Stomach smooth muscle (tissue), 2 donors: ENCODE data around the gene CCKAR.
A peak's percentile ranks its signal among the peaks of the same experiment; 100 is the strongest.

Experiments
- H3K27ac ChIP-seq: one replicate; pipeline ENCODE4 v1.7.0; 2013; ENCODE audit warnings: mild to moderate bottlenecking, low read length, inconsistent platforms
- H3K27me3 ChIP-seq, 2 donors: one replicate each; pipeline ENCODE4 v1.7.0; 2013; ENCODE audit warnings: low read length in 2 of 2; ENCODE audit not compliant: insufficient read depth in 2 of 2, control insufficient read depth in 1 of 2
- H3K36me3 ChIP-seq, 2 donors: one replicate each; pipeline ENCODE4 v1.7.0; 2013; ENCODE audit warnings: low read length in 2 of 2; ENCODE audit not compliant: control insufficient read depth in 2 of 2, insufficient read depth in 2 of 2
- H3K4me1 ChIP-seq: one replicate; pipeline ENCODE4 v1.7.0; 2013; ENCODE audit warnings: low read length; ENCODE audit not compliant: control insufficient read depth, insufficient read depth
- H3K4me3 ChIP-seq, 2 donors: one replicate each; pipeline ENCODE4 v1.7.0; 2013; ENCODE audit warnings: low read length in 2 of 2
- H3K9ac ChIP-seq, 2 donors: one replicate each; pipeline ENCODE4 v1.7.0; 2013; ENCODE audit warnings: low read length in 2 of 2, mild to moderate bottlenecking in 1 of 2
- H3K9me3 ChIP-seq, 2 donors: one replicate each; pipeline ENCODE4 v1.7.0; 2013; ENCODE audit warnings: low read length in 2 of 2; ENCODE audit not compliant: control insufficient read depth in 2 of 2
- donor health status: healthy.
- donor health status: Pancreatic carcinoma.

CCKAR gene

GRCh38 chr4:26490111-26490959, at the start of gene CCKAR:
CCKAR (minus strand) TSS chr4:26490484; CDS start chr4:26490267, 217 bp downstream.
- no peaks in the 10 kb centered on the region for H3K36me3 ChIP-seq
- peak within 1 kb of the TSS in 1 of 2 donors; percentile 6 for H3K9ac ChIP-seq
- peaks cover 0 to 2% of the 10 kb centered on the region in 2 donors for H3K27me3 ChIP-seq
- H3K4me1 ChIP-seq, result peaks cover 4% of the 10 kb centered on the region
- H3K9me3 ChIP-seq, result no peaks in the 10 kb centered on the region
- H3K4me3 ChIP-seq, result no peak within 1 kb of the TSS
- no peak within 1 kb of the TSS for H3K27ac ChIP-seq

- no peak overlapping the region for H3K9ac ChIP-seq
- peaks cover 4% of the 10 kb centered on the region for H3K4me1 ChIP-seq
- H3K27ac ChIP-seq, result no peak overlapping the region
- H3K36me3 ChIP-seq, result no peaks in the 10 kb centered on the region
- no peaks in the 10 kb centered on the region for H3K9me3 ChIP-seq
- H3K4me3 ChIP-seq, result no peak overlapping the region
- H3K27me3 ChIP-seq, result no peaks in the 10 kb centered on the region
Measured at GRCh38 chr4:26533685-26534084, 43.4 kb upstream of the CCKAR start.

DNA sequence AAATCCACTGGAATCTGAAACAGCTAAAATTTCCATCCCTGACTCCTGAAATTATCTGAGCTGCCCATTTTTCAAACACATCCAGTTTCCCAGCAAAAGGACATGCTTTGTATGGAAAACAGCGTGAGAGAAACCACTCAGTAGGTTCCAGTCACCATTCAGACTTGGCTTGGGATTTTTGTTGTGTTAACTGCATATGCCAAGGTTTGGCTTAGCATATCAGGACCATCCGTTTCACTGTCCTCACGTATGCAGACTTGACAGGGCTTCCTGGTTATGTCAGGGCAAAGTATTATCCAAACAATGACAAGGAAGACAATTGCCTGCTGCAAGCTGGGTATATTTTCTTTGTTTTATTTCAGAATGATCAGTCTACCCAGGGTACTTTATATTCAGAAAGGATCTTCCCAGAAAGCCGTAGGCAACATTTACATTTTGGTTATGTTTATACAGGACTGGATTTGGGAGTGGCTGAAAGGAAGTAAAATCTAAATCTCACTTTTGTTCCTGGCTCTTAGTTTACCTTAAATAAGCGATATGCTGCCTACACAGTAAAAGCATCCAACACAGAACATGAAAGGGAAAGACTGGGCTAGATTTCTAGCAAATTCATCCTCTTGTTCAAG, 41.3 kb upstream of the CCKAR start:
- Histone ChIP-seq H3K4me3 (no peak overlapping the region), H3K27ac (no peak overlapping the region), H3K9me3 (no peaks in the 10 kb centered on the region), H3K9ac (no peak overlapping the region), H3K27me3 (no peaks in the 10 kb centered on the region), H3K4me1 (peaks cover 4% of the 10 kb centered on the region), H3K36me3 (no peaks in the 10 kb centered on the region)

DNA sequence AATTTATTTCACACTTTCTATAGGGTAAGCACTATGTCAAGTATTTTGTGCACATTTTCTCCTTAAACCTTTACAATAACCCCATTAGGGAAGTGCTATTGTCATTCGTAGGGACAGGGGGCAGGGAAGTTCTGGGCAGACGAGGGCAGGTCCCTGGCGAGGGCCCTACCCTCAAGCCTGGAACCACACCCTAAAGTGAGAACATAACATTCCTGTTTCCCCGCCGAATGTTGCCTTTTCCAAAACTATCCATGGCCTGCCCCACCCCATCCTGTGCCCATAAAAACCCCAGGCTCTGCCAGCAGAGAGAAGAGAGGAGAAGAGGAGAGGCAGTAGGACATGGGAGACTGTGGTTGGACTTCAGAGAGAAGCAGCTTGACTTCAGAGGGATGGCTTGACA, 39.8 kb upstream of the CCKAR start:
- Histone ChIP-seq H3K27ac (no peak overlapping the region), H3K4me1 (peaks cover 4% of the 10 kb centered on the region), H3K9ac (no peak overlapping the region), H3K9me3 (no peaks in the 10 kb centered on the region), H3K27me3 (no peaks in the 10 kb centered on the region), H3K36me3 (no peaks in the 10 kb centered on the region), H3K4me3 (no peak overlapping the region)

DNA sequence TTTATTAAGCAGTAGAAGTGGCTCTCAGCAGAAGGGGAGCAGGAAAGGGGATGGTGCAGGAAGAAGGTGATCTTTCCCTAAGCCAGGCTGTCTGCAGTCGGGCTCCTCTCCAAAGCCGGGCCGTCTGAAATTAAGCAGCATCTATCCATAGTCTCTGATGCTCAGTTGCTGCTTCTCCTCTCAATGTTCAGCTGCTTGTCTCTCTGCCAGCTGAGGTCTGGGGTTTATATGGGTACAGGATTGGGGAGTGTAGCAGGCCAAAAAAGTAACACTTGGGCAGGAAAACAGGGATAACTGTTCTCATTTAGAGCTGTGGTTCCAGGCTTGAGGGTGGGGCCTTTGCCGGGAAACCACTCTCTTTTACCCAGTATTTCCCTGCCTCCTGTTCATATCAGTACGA, 39.2 kb upstream of the CCKAR start:
- Histone ChIP-seq H3K27me3 (no peaks in the 10 kb centered on the region), H3K27ac (no peak overlapping the region), H3K9me3 (no peaks in the 10 kb centered on the region), H3K36me3 (no peaks in the 10 kb centered on the region), H3K4me1 (peaks cover 4% of the 10 kb centered on the region), H3K9ac (no peak overlapping the region), H3K4me3 (no peak overlapping the region)

GRCh38 chr4:26525771-26526150, 35.5 kb upstream of the CCKAR start:
- Histone ChIP-seq H3K9ac (no peak overlapping the region), H3K4me3 (no peak overlapping the region), H3K9me3 (no peaks in the 10 kb centered on the region), H3K27me3 (no peaks in the 10 kb centered on the region), H3K4me1 (no peaks in the 10 kb centered on the region), H3K36me3 (no peaks in the 10 kb centered on the region), H3K27ac (no peak overlapping the region)

DNA sequence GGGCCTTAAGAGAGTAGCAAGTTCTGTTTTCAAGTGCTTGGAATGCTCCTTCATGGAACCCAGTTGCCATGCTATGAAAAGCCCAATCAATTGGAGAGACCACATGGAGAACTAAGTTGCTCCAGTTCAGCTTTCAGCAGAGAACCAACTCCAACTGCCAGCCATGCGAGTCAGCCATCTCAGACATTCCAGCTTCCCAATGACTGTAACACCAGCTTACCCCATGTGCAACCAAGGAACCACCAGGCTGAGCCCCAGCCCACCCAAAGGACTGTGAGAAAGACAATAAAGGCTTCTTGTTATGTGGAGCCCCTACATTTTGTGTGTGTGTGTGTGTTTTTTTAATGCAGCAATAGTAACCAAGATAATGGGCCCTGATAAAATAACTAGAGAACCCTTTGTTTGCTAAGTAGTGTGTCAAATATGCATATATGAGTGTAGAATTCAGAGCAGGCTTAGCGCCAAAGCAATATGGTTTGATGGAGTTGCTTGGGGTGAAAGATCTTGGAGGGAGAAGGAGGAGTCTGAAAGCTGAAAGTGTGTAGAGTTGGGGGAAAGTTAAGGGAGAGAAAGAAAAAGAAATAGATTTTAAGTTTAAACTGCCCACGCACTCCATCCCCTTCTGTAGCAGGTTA, 35.0 kb upstream of the CCKAR start:
- Histone ChIP-seq H3K36me3 (no peaks in the 10 kb centered on the region), H3K27me3 (no peaks in the 10 kb centered on the region), H3K9me3 (no peaks in the 10 kb centered on the region), H3K4me1 (no peaks in the 10 kb centered on the region), H3K4me3 (no peak overlapping the region), H3K9ac (no peak overlapping the region), H3K27ac (no peak overlapping the region)

GRCh38 chr4:26524011-26524410, 33.7 kb upstream of the CCKAR start:
- H3K27ac ChIP-seq, result no peak overlapping the region
- H3K4me1 ChIP-seq, result no peaks in the 10 kb centered on the region
- no peak overlapping the region for H3K4me3 ChIP-seq
- no peak overlapping the region for H3K9ac ChIP-seq
- H3K9me3 ChIP-seq, result no peaks in the 10 kb centered on the region
- no peaks in the 10 kb centered on the region for H3K36me3 ChIP-seq
- H3K27me3 ChIP-seq, result no peaks in the 10 kb centered on the region

- Histone ChIP-seq H3K4me3 (no peak overlapping the region), H3K36me3 (no peaks in the 10 kb centered on the region), H3K4me1 (no peaks in the 10 kb centered on the region), H3K27me3 (no peaks in the 10 kb centered on the region), H3K9ac (no peak overlapping the region), H3K9me3 (no peaks in the 10 kb centered on the region), H3K27ac (no peak overlapping the region)
Measured at GRCh38 chr4:26522478-26522877, 32.2 kb upstream of the CCKAR start.

DNA sequence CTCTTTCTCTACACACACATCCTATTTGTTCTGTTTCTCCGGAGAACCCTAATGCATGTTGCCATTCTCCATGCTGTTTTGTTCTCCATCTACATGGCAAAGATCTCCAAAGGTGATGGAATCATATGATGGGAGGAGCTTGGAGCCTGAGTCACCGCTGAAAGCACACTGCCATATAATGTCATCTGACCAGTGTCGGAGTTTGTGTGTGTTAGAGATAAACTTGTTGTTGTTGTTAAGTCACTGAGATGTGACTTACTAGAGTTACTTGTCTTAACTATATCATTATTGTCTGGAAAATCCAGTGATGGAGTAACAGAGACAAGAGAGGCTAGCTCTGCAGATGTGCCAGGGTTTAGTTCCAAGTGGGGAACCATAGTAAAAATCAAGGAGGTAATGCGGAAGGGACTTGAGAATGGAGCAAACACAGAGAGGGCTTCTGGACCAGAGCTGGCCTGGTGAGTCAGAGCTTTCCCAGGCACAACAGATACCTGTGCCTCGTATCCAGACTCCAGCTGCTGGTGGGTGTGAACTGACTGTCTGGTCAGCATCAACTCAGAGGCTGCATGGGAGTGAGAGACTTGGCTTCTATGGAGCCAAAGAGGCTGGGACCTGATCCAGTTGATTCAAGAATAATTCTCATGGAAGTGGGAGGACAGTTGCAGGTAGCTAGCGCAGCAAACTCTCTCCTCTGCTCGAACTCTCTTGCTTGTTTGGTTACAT, 30.6 kb upstream of the CCKAR start:
- Histone ChIP-seq H3K36me3 (no peaks in the 10 kb centered on the region), H3K27ac (no peak overlapping the region), H3K4me3 (no peak overlapping the region), H3K9me3 (no peaks in the 10 kb centered on the region), H3K27me3 (no peaks in the 10 kb centered on the region), H3K4me1 (no peaks in the 10 kb centered on the region), H3K9ac (no peak overlapping the region)
